Esophagus squamous epithelium (tissue), 5 donors: ENCODE measurements around the gene TTC14. TPM values are rescaled to one million over a fixed set of nuclear protein-coding genes. Genes with fewer than 3 reads are reported as not detected.
"Not testable (repeated sequence)": the region's sequence is repeated elsewhere in the genome, so short reads cannot be mapped to it uniquely, and the experiment has no call there.

Experiments used
- DNase-seq: peaks from one replicate; lab custom pipeline; 2025; lab: John Stamatoyannopoulos, UW
- H3K27ac ChIP-seq, 4 donors: fragments of 200-600 bp; sonication (generic); one replicate each; pipeline ENCODE4 v1.5.1; 2016 to 2019; ENCODE audit warnings: mild to moderate bottlenecking in 1 of 4
- H3K27me3 ChIP-seq, 4 donors: fragments of 200-600 bp; sonication (generic); 1 replicate in 3 of 4; 2 replicates in 1 of 4; pipeline versions ENCODE4 v1.5.1 to v1.6.0; 2017 to 2021; ENCODE audit warnings: antibody characterized with exemption in 1 of 4
- H3K36me3 ChIP-seq, 3 donors: fragments of 200-600 bp; sonication (generic); one replicate each; pipeline ENCODE4 v1.5.1; 2016 to 2019
- H3K4me1 ChIP-seq, 3 donors: fragments of 200-600 bp; sonication (generic); one replicate each; pipeline ENCODE4 v1.5.1; 2017 to 2019
- H3K4me3 ChIP-seq, 4 donors: fragments of 200-600 bp; sonication (generic); 1 replicate in 3 of 4; 2 replicates in 1 of 4; pipeline ENCODE4 v1.5.1; 2016 to 2019; ENCODE audit warnings: mild to moderate bottlenecking in 2 of 4, moderate library complexity in 1 of 4
- H3K9me3 ChIP-seq, 3 donors: fragments of 200-600 bp; sonication (generic); one replicate each; pipeline ENCODE4 v1.5.1; 2016 to 2019
- CTCF ChIP-seq, 6 experiments: fragments of 450-650 bp in 4 of 6; fragments of 200-600 bp in 2 of 6; sonication (generic) in 2 of 6; IDR thresholded peaks; one replicate each; pipeline ENCODE4 v1.5.1; 2016 to 2019; ENCODE audit warnings: antibody characterized with exemption in 6 of 6, mild to moderate bottlenecking in 4 of 6, moderate library complexity in 4 of 6
- POLR2A ChIP-seq, 4 donors: fragments of 450-650 bp; IDR thresholded peaks; one replicate each; pipeline ENCODE4 v1.6.1; 2017; ENCODE audit warnings: antibody characterized with exemption in 4 of 4, mild to moderate bottlenecking in 4 of 4, moderate library complexity in 3 of 4
- WGBS, 2 donors: methylation state at CpG; one replicate each; pipeline ENCODE4 v1.1.5; 2018; 5-methylcytosine and 5-hydroxymethylcytosine counted together
- intact Hi-C: fragments of 100-400 bp; cut with DNase I; formaldehyde crosslinking; loops from one replicate; pipeline ENCODE4 v1.15.0; 2022
- total RNA-seq, 4 donors: library from RNA; depleted of rRNA; stranded (reverse); fragments of >200 nt; gene quantifications; one replicate each; pipeline ENCODE4 v1.1.0, GENCODE V29; 2016
- donor health status: DM: yes; HTN: yes; CAD: no.

The TTC14 gene
- total RNA-seq, 4 donors from 2014 or later: 9.6 to 29.4 (median 21.8) TPM

GRCh38 chr3:180615954-180616353, 14.0 kb downstream of the TTC14 start:
- H3K4me1 ChIP-seq: no peaks in the 10 kb centered on the region
- no peaks in the 10 kb centered on the region for H3K9me3 ChIP-seq
- no peak for DNase-seq
- H3K27me3 ChIP-seq: no peaks in the 10 kb centered on the region
- TF ChIP-seq CTCF (IDR thresholded peaks at IDR 0.05) (no peak), POLR2A (IDR thresholded peaks at IDR 0.05) (no peak)
- H3K27ac ChIP-seq: no peak overlapping the region
- intact Hi-C loops: no loop called here
- no peak overlapping the region for H3K4me3 ChIP-seq
- 61 to 72% methylated on average over 3 of the region's 3 CpGs for WGBS, 2 donors
- peaks cover 0 to 25% (median 12%) of the 10 kb centered on the region in 3 donors for H3K36me3 ChIP-seq

GRCh38 chr3:180617049-180617448, 15.1 kb downstream of the TTC14 start:
- H3K4me1 ChIP-seq: no peaks in the 10 kb centered on the region
- no peak for TF ChIP-seq POLR2A (IDR thresholded peaks at IDR 0.05)
- no peak for TF ChIP-seq CTCF (IDR thresholded peaks at IDR 0.05)
- H3K27me3 ChIP-seq: no peaks in the 10 kb centered on the region
- no peak overlapping the region for H3K27ac ChIP-seq
- 89 to 100% methylated on average over 2 of the region's 2 CpGs for WGBS, 2 donors
- H3K9me3 ChIP-seq: no peaks in the 10 kb centered on the region
- DNase-seq: no peak
- intact Hi-C loops: no loop called here
- H3K4me3 ChIP-seq: no peak overlapping the region
- H3K36me3 ChIP-seq: peaks cover 0 to 14% (median 3%) of the 10 kb centered on the region in 3 donors

- H3K9me3 ChIP-seq, H3K27ac ChIP-seq, H3K27me3 ChIP-seq, H3K4me3 ChIP-seq, H3K36me3 ChIP-seq, H3K4me1 ChIP-seq, intact Hi-C loops, DNase-seq: not testable (repeated sequence)
- 96 to 97% methylated on average over 2 of the region's 2 CpGs for WGBS, 2 donors
Observed at GRCh38 chr3:180618563-180618962, 16.6 kb downstream of the TTC14 start.

GRCh38 chr3:180619723-180620122, 17.8 kb downstream of the TTC14 start:
- no peak for TF ChIP-seq CTCF (IDR thresholded peaks at IDR 0.05)
- TF ChIP-seq POLR2A (IDR thresholded peaks at IDR 0.05): no peak
- Histone ChIP-seq H3K36me3 (no peaks in the 10 kb centered on the region), H3K9me3 (no peaks in the 10 kb centered on the region), H3K27me3 (no peaks in the 10 kb centered on the region), H3K27ac (no peak overlapping the region), H3K4me3 (no peak overlapping the region), H3K4me1 (no peaks in the 10 kb centered on the region)
- intact Hi-C loops: no loop called here
- DNase-seq: no peak
- 42 to 46% methylated on average over 2 of the region's 2 CpGs for WGBS, 2 donors

GRCh38 chr3:180624714-180625113, 22.8 kb downstream of the TTC14 start:
- Histone ChIP-seq H3K27ac (no peak overlapping the region), H3K27me3 (no peaks in the 10 kb centered on the region), H3K4me1 (no peaks in the 10 kb centered on the region), H3K4me3 (no peak overlapping the region), H3K9me3 (no peaks in the 10 kb centered on the region), H3K36me3 (peaks cover 0 to 8% (median 0%) of the 10 kb centered on the region in 3 donors)
- TF ChIP-seq POLR2A (IDR thresholded peaks at IDR 0.05): no peak
- no peak for TF ChIP-seq CTCF (IDR thresholded peaks at IDR 0.05)
- intact Hi-C loops: no loop called here
- 86 to 89% methylated on average over 2 of the region's 2 CpGs for WGBS, 2 donors
- DNase-seq: no peak

- Histone ChIP-seq H3K36me3 (peaks cover 0 to 8% (median 0%) of the 10 kb centered on the region in 3 donors), H3K27me3 (no peaks in the 10 kb centered on the region), H3K27ac (no peak overlapping the region), H3K9me3 (no peaks in the 10 kb centered on the region), H3K4me1 (no peaks in the 10 kb centered on the region), H3K4me3 (no peak overlapping the region)
- DNase-seq: no peak
- 95 to 96% methylated on average over 1 to 2 of the region's 2 CpGs for WGBS, 2 donors
- intact Hi-C loops: no loop called here
- no peak for TF ChIP-seq CTCF (IDR thresholded peaks at IDR 0.05)
- TF ChIP-seq POLR2A (IDR thresholded peaks at IDR 0.05): no peak
Observed at GRCh38 chr3:180626844-180627243, 24.9 kb downstream of the TTC14 start.
